ENCODE results near the gene LOXL1.

The LOXL1 gene

DNA sequence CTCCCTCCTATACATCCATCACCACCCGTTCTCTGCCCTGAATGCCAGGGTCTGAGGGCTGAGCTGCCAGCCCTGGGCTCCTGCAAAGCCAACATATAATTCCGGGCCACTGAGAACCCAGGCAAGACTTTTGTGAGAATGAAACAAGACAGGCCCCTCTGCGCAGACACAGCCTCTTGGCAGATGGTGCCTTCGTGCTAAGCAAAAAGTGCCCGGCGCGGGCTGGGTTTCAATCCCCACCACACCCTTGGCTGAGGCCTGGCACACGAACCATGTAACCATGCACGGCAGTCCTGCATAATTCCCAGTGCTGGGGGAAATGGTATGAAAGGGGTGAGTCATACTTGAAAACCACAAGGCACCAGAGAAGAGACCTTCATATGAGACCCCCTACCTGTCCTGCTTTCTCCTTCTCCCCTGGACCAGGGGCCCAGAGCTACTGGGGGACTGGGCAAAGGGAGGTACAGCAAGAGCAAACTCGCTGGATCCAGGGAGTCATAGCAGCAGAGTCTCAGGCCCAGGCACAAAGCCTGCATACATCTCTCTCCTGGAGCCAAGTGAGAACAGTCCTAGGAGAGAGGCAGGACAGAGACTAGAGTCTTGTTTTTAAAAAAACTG, 26.1 kb upstream of the LOXL1 start:
- no peak for DNase-seq

DNA sequence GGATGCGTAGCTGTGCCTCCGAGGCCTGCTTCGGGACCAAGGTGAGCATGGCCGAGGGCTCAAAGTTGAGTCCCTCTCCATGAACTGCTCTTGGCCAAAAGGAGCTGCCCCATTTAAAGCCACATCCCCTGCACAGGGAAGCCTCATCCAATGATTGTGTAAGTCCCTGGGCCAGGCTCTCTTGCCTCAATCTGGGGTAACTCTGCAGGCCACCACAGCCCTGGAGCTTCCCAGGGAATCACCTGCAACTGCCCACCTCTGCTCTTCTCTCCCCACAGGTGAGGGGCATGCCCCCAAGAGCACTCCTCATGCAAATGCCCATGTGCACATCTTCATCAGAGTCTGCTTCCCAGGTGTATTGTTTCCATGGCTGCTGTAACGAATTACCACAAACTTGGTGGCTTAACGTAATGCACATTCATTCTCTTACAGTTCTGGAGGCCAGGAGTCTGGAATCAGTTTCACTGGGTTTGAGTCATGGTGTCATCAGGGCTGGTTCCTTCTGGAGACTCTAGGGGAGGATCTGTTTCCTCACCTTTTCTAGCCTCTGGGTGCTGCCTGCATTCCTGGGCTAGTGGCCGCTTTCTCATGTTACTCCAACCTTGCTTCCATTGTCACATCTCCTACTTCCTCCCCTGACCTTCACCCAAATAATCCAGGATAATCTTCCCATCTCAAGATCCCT, 25.0 kb upstream of the LOXL1 start:
- DNase-seq = no peak

DNA sequence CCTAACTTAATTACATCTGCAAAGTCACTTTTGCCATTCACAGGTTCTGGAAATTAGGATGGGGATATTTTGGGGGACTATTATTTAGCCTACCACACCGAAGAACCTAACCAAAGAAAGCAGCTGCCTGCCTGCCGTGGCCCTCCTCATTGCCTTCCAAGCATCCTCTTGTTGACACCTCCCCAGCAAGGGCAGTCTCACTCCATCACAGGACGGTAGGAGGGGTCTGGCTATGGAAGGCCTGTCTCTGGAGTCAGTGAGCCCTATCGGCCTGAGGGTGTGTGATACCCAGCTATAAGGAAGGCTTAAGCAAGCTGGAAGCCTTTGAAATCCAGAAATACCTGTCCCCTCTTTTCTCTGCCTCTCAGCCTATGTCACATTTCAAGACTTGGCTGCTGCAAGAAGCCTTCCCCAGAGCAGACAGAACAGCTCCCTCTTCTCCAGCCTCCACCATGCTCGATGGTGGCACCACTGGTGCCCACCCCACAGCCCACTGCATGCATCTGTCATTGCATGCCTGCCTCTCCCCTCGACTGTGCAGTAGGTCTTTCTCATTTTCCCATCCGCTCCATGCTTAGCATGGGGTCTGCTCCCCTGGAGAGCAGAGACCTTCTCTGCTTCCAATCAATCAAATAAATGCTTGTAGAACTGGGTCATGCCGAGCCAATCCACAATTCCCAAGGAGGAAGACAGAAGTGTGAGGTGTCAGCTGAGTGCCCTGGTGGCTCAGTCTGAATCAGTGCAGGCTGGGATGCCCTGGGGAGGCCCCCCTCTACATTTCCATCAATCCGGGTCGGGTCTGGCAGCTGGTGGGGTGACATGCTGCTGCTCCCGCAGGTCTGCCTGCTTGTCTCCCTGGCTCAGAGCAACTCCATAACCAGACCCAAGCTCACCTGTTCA, 23.9 kb upstream of the LOXL1 start:
- DNase-seq = no peak

DNA sequence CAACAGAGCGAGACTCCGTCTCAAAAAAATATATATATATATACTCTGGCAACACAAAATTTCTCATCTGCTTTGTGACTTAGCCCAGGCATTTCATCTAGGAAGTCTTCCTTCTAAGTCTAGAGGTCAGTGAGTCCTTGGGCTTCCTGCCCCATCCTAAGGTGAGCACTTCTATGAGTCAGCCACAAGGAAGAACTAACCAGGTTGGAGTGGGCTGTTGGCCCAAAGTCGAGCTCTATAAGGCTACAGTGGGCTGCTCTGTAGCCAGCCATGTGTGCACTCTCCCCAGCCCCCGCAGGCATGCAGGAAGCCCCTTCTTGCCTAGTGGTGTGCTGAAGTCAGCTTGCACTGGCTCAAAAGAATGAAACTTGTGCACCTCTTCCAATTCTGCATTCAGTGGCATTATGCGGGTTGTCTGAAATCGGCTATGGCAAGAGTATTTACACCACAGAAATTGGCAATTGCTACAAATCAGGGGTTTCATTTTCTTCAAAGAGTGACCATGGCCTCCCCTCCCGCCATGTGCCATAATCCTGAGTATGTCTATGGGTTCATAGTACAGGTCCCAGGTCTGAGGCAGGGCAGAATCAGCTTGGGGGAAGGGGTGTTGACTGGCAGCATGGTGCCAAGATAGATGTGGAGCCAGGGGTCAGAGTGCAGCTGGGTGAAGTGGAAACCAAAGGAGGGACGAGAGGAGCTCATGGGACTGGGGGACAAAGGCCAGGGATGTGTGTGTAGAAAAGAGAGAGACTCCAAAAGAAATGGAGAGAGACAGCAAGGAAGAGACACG, 22.0 kb upstream of the LOXL1 start:
- DNase-seq = no peak

- DNase-seq = no peak
These were observed 20.9 kb upstream of the LOXL1 start for GRCh38 chr15:73905225-73905827.

GRCh38 chr15:73906346-73907034, 19.8 kb upstream of the LOXL1 start:
- DNase-seq = no peak

GRCh38 chr15:73907035-73907408, 19.2 kb upstream of the LOXL1 start:
- DNase-seq = no peak

DNA sequence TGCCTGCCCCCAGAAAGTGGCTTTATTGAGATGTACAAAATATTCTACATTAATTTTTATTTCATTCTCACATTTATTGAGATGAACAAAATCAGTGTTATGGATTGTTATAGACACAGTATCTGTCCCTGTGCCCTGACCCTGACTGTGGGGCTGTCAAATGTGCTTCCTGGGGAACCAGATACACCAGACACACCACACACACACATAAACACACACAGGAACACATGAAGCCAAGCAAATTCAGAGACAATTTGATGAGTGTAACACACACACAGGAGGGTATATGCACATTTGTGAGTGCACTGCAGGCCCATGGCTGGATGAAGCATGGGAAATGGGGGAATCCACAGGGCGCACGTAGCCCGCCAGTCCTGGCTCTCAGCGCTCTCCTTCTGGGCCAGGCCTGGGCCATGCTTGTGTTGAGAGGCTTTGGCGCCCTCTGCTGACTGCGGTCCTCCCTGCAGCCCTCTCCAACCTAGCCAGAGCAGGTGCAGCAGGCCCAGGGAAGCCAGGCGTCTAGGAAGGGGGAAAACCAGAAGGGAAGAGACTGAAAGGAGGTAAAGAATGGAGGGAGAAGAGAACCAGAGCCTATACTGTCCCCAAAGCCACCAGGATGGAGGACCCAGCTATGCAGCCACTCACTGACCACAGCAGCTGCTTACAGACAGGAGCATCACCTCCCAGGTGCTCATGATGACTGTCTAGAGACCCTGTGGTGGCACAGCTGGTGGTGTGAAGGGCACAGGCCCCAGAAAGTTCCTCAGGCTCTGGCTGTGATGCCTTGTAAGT, 18.0 kb upstream of the LOXL1 start:
- peak; percentile 81 for DNase-seq

- no peak for DNase-seq
These were observed 17.5 kb upstream of the LOXL1 start for GRCh38 chr15:73908822-73909122.

DNA sequence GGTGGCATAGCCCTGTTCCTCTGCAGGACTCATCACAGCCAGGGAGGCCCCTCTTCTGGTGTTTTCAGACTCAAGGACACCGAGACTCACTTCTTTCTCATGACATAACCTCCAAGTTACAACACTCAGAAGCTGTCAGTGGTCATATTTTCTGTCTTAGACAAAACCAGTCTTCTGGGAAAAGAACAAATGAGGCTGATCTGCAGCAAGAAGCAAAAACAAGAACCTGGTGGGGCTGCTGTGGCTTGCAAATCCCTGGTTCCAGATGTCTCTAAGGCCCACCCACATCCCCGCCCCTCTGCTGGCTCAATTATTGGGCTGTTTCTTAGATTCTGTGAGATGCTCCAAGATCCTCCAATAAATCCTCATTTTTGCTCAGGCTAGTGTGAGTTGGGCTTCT, 16.6 kb upstream of the LOXL1 start:
- no peak for DNase-seq

DNA sequence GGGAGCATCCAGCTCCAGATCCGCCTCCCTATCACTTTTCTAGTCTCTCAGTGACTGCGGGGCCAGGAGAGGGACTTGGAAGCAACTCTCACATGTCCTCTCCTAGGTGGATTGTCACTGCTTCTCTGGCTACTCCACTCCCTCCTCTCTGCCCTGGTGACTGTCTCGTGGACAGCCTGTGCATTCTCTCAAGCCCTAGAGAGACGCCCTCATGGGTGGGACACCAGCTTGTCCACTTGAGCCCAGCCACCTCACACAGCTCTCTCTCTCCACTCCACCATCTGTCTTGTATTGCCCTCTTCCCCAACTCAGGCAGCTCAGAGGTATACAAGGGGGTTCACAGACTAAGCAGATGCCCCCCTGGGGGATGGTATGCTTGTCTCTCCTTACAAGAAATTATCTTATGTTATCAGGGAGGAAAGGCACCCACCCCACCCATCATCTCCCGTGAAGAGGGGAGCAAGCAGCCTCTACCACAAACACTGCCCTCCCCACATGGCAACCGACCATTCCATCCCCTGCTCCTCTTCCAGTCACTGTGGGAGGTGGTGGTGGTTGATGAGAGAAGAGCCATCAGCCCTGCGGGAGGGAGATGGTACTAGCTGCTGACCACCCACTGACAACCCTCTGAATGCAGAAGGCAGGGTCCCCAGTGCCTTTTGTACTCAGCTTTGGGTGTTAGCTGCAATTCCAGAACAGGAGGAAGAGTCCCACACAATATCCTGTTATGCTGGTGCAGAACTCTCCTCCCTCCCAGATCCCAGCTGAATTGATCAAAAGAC, 15.5 kb upstream of the LOXL1 start:
- DNase-seq = no peak

GRCh38 chr15:73912030-73912596, 14.1 kb upstream of the LOXL1 start:
- no peak for DNase-seq

- no peak for DNase-seq
These were observed 12.1 kb upstream of the LOXL1 start for GRCh38 chr15:73914145-73914544.

DNA sequence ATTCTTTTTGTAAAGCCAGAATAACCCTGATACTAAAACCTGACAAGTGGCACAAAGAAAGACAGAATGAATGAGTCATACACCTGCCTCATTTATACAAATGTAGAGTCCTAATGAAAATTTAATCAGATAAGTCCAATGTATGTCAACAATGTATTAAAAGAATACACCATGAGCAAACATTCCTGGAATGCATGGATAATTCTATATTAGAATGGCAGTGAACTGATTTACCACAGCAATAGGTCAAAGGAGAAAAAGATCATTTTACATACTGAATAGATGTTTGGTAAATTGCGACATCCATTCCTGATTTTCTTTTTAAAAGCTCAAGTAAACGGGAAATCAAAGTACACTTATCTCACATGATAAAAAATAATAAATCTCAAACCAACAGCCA, 11.2 kb upstream of the LOXL1 start:
- DNase-seq = no peak

- DNase-seq = no peak
These were observed 7.5 kb upstream of the LOXL1 start for GRCh38 chr15:73918784-73919183.

DNA sequence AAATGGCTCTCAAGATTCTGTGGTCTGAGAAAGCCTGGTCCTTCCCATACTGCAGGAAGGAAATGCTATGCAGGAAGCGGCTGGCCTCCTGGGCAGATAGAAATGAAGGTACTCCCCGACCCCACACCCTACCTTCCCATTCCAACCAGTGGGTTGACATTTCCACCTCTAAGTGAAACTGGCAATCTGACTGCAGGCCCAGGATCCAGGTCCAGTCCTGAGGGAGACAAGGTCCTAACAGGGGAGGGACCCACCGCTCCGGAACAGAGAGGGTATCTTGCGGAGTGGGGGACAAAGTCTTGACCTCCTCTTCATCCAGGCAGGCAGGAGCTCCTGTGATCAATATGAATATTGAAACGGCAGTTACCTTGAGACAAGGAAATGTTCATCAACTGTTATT, 6.6 kb upstream of the LOXL1 start:
- DNase-seq = no peak

DNA sequence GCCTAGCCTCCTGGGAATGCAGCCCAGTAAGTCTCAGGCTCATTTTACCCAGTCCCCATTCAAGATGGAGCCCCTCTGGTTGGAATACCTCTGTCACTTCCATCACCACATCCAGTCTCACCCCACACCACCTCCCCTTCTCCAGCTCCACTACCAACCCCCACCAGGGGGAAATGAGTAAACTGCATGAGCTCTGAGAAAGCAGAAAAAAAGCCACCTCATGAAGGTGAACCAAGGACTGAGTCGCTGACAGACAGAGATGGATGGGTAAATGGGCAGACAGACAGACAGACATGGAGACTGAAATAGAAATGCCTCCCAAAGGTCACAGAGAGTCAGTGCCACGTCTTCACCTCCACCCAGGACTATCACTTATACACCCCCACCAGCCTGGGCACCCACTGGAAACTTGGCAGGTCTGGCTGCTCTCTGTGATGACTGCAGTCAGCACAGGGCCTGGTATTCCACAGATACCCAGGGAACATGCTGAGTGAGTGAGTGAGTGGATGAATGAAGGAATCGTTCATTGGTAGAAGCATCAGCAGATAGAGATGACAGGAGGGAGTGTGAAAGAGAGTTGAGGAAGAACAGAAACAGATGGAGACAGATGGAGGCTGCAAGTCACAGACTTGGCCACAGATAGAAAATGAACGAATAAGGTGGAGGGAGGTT, 4.9 kb upstream of the LOXL1 start:
- DNase-seq = no peak

DNA sequence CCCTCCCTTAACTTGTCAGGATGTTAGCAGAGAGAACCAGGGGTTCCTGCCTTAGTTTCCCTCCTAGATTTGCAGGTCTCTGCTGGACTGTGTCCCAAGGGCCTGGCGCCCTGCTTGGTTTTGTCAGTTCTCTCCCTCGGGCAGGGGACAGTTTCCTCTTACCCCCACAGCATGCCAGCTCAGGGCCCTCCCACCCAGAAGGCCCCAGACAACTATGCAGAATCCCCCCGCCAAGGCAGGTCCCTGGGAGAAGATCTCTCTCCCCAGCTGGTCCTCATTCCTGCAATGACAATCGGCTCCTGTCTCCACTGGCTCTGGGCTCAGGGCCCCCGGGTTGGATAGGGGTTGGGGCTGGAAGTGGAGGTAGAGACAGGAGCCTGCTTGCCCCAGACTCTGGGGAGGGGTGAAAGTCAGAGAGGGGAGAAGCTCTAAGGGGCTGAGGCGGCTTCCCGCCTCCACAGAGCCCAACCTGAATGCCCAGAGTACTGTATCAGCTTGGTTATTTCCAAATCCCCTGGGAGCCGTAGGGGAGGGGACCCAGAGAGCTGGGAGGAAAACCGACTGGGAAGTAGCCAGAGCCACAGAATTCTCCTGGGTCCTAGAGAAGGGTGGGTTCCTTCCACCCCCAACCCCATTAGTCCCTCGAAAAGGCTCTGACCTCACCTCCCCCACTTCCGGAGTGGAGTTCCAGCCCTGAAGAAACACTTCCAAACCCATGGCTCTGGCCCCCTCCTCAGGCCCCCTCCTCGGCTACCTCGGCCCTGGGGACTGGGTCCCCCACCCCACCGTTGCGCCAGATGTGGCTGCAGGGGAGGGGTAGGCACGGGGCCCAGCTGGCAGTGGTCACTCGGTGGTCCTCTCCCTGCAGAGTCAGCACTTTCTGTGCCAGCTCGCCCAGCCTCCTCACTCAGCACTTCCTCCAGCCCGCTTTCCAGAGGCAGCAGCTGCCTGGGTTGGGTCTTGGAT, 3.8 kb upstream of the LOXL1 start:
- no peak for DNase-seq

- DNase-seq = no peak
These were observed 3.1 kb upstream of the LOXL1 start for GRCh38 chr15:73923156-73923487.
